GM21576 (cell line): ENCODE results near the gene SAV1.

Source experiments
- ATAC-seq: cut with Tn5 transposase; IDR thresholded peaks from one replicate; pipeline ENCODE4 v1.9.1; 2021; ENCODE audit warnings: mild to moderate bottlenecking, moderate library complexity; ENCODE audit not compliant: unreplicated experiment

Gene SAV1

GRCh38 chr14:50610465-50610864, 57.6 kb downstream of the SAV1 start:
- ATAC-seq: no peak

- no peak for ATAC-seq
Observed at GRCh38 chr14:50608302-50608851, 59.7 kb downstream of the SAV1 start.

DNA sequence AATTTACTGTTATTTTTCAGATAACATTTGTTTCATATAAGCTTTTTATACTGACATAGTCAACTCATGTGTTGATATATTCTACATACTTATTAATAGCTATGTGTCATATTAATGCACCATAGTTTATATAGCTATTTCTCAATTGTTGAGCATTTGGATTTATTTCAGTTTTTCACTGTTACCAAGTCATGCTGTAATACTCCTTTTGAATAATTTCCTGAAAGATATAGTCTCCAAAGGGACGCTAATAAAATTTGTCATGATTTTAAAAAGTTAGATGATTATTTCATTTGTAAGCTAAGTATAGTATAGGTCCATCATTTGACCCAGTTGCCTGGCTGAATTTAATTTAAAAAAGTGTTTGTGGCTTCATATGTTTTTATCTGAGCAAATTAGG, 60.3 kb downstream of the SAV1 start:
- ATAC-seq: no peak

DNA sequence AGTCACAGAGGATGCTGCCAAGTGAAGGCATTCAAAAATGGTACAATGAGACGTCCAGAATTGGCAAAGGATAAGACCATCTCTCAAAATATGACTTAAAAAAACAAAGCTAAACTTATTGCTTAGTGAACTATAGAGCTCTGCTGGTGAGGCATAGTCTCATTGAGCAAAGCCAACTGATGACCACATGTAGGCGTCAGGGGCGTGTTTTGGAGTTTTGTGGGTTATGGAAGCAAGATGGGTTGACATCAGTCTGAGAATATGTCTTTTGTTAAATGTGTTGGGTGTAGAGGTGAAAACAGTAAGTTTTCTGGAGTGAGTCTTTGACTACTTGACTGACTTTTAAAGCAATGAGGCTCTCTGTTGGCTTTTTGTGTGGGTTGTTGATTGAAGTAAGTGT, 60.9 kb downstream of the SAV1 start:
- no peak for ATAC-seq

DNA sequence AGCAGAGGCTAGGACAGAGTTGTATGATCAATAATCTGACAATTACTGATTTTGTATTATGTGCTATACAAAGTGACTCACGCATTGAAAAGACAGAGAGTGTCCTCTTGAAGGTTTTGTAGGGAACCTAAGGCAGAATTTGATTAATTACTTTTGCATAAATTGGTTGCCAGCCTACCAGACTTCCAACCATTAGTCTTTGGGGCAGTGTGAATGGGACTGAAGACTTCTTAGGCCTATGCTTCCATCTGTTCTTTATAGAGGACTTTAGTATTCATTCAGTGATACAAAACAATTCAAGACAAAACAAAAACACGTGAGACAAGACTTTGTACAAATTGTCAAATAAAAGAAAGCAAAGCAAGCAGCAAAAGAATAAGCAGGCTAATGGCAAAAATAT, 61.6 kb downstream of the SAV1 start:
- ATAC-seq: no peak

GRCh38 chr14:50605766-50606165, 62.3 kb downstream of the SAV1 start:
- ATAC-seq: no peak

DNA sequence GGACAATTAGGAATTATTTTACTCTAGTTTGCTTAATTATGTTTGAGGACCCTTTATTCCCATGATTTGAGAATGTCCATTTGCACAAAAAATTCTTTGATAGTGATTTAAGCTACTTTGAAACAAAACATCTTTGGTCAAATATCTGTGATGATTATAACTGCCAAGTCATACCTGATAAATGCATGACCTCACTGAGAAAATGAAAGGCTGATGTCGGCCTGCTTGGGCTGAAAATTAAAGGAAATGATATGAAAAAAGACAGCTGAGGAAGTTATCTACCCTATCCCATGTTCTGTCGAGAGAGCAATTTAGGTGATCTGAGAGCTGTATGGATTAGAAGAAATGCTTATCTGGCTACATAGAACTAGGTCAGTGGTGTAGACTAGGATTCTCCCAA, 64.5 kb downstream of the SAV1 start:
- no peak for ATAC-seq

DNA sequence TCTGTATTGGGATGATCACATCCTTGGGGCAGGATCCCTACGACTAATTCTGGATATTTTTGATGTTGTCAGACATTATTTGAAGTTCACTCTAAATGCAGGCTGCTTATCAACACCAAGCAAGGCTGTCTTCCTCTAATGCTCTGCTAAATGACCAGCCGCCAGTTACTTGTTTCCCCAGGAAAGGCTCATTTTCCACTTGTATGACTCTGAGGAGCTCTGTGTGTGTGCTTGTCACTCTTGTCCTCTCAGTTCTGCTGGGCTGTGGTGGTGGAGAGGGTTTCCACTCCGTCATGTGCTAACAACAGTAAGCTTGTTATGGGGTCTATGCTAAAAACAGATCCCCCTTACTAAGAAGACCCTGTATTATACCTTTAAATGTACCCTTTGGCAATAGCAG, 66.1 kb downstream of the SAV1 start:
- ATAC-seq: no peak

DNA sequence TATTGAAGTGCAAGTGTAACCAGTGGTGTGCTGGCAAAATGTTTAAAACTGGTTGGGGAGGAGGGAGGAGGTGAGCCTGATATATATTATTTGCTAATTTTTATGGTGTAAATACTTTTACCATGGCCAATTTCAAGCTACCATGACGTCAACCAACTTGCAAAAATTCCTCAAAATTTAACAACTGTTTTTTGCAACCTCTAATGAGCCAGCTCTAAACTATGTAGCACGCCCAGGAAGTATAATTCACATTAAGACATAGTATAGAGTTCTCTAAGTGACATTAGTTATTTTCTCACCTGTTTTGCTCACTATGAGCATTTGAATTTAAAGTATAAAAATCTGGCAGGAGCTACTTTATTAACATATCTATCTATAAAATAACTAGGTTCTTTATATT, 66.7 kb downstream of the SAV1 start:
- ATAC-seq: no peak

DNA sequence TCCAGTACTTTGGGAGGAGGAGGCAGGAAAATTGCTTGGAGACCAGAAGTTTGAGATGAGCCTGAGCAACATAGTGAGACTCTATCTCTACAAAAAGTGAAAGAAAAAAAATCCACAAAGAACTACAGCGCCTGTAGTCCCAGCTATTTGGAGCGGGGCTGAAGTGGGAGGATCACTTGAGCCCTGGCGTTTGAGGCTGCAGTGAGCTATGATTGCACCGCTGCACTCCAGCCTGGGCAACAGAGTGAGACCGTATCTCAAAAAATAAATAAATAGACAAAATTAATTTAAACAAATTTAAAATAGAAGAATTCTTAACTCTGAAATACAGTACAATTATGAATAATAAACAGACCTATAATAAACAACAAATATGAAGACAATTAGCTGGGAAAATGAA, 67.3 kb downstream of the SAV1 start:
- ATAC-seq: no peak

DNA sequence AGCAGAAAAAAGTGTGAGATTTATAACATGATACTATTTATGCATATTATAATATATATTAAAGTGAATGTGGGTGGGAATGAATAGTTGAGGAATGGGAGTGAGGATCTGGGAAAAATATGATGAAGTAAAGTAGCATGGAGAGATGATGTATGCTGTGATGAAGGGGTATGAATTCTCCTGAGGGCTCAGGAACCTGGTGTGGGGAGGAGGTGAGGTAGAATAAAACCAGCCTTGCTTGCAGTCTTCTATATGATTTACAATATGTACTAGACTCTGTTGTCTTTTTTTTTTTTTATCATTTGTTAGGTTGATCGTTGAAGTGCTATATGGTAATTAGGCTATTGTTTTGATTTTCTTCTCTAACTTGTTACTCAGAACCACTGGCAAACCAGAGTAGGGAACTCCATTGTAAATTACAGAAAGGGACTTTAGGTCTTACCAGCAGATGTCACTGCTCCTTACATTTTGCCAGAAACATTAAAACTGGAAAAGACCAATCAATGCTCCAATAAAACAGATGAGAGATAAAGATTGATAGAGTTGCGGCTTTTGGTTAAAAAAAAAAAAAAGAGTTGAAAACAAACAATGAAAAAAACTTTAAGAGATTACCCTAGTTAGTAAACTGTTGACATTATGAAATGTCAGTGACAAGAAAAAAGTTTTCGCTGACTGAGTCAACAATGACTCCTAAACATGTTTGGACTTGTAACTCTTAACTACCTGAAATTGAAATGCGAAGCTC, 68.2 kb downstream of the SAV1 start:
- no peak for ATAC-seq

DNA sequence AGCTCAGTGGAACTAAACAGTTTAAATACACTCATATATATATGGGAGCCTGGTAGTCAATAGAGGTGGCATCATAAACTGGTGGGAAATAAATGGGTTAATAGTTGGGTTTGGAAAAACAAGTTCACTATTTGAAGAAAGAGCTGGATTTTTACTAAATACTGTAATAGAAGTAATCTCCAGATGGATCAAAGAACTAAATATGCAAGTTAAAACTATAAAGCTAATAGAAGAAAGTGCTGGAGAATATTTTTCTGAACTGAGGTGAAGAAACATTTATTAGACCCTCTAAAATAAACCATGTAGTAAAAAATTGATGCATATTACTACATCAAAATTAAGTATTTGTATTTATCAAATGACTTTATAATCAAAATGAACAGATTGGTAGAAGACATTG, 69.3 kb downstream of the SAV1 start:
- no peak for ATAC-seq

DNA sequence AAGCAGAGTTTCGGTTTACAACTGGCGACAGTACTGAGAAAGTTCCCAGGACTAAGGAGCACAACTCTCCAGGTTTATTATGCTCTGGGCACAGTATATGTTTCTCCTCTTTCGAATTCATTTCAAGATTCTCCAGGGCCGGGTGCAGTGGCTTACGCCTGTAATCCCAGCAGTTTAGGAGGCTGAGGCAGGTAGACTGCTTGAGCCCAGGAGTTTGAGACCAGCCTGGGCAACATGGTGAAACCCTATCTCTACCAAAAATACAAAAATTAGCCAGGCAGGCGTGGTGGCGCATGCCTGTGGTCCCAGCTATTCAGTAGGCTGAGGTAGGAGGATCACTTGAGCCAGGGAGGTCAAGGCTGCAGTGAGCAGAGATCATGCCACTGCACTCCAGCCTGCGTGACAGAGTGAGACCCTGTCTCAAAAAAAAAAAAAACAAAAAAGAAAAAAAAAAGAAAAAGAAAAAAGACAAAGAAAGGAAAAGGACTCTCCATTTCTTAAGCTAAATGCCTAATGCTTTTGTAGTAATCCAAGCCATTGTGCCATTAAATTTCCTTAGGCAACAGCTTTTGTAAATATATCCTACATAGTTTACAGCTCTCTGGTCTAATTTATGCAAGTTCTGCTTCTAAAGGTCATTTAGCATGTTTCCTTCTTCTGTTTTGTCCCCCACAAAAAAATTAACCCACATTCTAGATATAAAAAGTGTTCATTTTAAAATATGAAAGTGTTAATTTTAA, 73.4 kb downstream of the SAV1 start:
- no peak for ATAC-seq

DNA sequence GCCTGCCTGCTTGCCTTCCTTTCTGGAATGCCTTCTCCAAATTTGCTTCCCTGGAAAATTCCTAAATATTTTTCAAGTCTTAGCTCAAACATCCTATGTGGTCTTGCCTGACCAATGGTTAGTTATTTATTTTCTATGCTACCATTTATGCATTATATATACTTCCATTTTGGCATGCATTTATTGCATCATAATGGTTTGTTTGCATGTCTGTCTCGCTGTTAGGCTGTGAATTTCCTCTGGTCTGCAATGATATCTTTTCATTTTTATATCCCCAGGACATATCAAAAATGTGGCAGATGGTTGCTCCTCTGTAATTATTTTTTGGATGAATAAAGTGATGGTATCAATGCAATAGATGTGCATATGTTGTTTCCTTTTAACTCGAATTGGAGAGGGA, 77.6 kb downstream of the SAV1 start:
- no peak for ATAC-seq
